ENCODE results near the gene LRRC2.

The LRRC2 gene

GRCh38 chr3:46472736-46473135, 93.4 kb downstream of the LRRC2 start:
- DNase-seq: no peak

- no peak for DNase-seq
Observed at GRCh38 chr3:46471371-46471914, 94.7 kb downstream of the LRRC2 start.

GRCh38 chr3:46470831-46471230, 95.3 kb downstream of the LRRC2 start:
- no peak for DNase-seq

GRCh38 chr3:46469680-46470357, 96.3 kb downstream of the LRRC2 start:
- no peak for DNase-seq

- no peak for DNase-seq
Observed at GRCh38 chr3:46468753-46469600, 97.1 kb downstream of the LRRC2 start.

- DNase-seq: no peak
Observed at GRCh38 chr3:46467562-46467961, 98.5 kb downstream of the LRRC2 start.

GRCh38 chr3:46466871-46467403, 99.2 kb downstream of the LRRC2 start:
- no peak for DNase-seq

GRCh38 chr3:46466273-46466672, 99.8 kb downstream of the LRRC2 start:
- no peak for DNase-seq
